NCI-H1417 (cell line): ENCODE data around the gene FXYD7.
A peak's percentile ranks its signal among the peaks of the same experiment; 100 is the strongest.
"Not testable (repeated sequence)": the region's sequence is repeated elsewhere in the genome, so short reads cannot be mapped to it uniquely, and the experiment has no call there.

Experiments
- DNase-seq, 3 experiments: peaks; one replicate each; lab custom pipeline; 2025; lab: John Stamatoyannopoulos, UW

FXYD7 gene

GRCh38 chr19:35127871-35128270 is 15.2 kb upstream of the FXYD7 start:
- DNase-seq: no peak

GRCh38 chr19:35128398-35129057 is 14.5 kb upstream of the FXYD7 start:
- DNase-seq: no peak

- not testable (repeated sequence) for DNase-seq
Measured at GRCh38 chr19:35129724-35130274, 13.3 kb upstream of the FXYD7 start.

GRCh38 chr19:35130761-35131720 is 12.0 kb upstream of the FXYD7 start:
- no peak for DNase-seq

- DNase-seq: no peak
Measured at GRCh38 chr19:35132254-35132653, 10.8 kb upstream of the FXYD7 start.

- no peak for DNase-seq
Measured at GRCh38 chr19:35133826-35134225, 9.2 kb upstream of the FXYD7 start.

GRCh38 chr19:35134601-35135242 is 8.3 kb upstream of the FXYD7 start, which contains the start of gene LGI4:
Gene LGI4 (minus strand): TSS chr19:35135059. CDS start chr19:35134680, 379 bp downstream.
- DNase-seq: no peak

GRCh38 chr19:35135389-35135909 is 7.6 kb upstream of the FXYD7 start:
- peak; percentile 30 to 65 (median 31) for DNase-seq

GRCh38 chr19:35136231-35136630 is 6.8 kb upstream of the FXYD7 start:
- DNase-seq: no peak

- no peak for DNase-seq
Measured at GRCh38 chr19:35136977-35137702, 5.9 kb upstream of the FXYD7 start.

GRCh38 chr19:35138305-35138892 is 4.7 kb upstream of the FXYD7 start, which contains the start of gene FXYD1:
Gene FXYD1 (plus strand): TSS chr19:35138824. CDS start chr19:35140080, 1,256 bp downstream.
- no peak for DNase-seq

- DNase-seq: peak in 1 of 3 experiments; percentile 30
Measured at GRCh38 chr19:35140207-35140961, 2.7 kb upstream of the FXYD7 start.

GRCh38 chr19:35140962-35141836 is 1.9 kb upstream of the FXYD7 start:
- peak in 2 of 3 experiments; percentile 78 to 81 for DNase-seq

- DNase-seq: peak in 2 of 3 experiments; percentile 42 to 43
Measured at GRCh38 chr19:35141837-35142605, 1.0 kb upstream of the FXYD7 start.

- DNase-seq: peak in 2 of 3 experiments; percentile 43 to 50
Measured at GRCh38 chr19:35142606-35143230, 337 bp upstream of the FXYD7 start.

- DNase-seq: no peak
Measured at GRCh38 chr19:35143818-35144217, 763 bp downstream of the FXYD7 start.

GRCh38 chr19:35144259-35144599 is 1.2 kb downstream of the FXYD7 start:
- DNase-seq: no peak
